ENCODE data around the gene SYT2.
A peak's percentile ranks its signal among the peaks of the same experiment; 100 is the strongest.

DNA sequence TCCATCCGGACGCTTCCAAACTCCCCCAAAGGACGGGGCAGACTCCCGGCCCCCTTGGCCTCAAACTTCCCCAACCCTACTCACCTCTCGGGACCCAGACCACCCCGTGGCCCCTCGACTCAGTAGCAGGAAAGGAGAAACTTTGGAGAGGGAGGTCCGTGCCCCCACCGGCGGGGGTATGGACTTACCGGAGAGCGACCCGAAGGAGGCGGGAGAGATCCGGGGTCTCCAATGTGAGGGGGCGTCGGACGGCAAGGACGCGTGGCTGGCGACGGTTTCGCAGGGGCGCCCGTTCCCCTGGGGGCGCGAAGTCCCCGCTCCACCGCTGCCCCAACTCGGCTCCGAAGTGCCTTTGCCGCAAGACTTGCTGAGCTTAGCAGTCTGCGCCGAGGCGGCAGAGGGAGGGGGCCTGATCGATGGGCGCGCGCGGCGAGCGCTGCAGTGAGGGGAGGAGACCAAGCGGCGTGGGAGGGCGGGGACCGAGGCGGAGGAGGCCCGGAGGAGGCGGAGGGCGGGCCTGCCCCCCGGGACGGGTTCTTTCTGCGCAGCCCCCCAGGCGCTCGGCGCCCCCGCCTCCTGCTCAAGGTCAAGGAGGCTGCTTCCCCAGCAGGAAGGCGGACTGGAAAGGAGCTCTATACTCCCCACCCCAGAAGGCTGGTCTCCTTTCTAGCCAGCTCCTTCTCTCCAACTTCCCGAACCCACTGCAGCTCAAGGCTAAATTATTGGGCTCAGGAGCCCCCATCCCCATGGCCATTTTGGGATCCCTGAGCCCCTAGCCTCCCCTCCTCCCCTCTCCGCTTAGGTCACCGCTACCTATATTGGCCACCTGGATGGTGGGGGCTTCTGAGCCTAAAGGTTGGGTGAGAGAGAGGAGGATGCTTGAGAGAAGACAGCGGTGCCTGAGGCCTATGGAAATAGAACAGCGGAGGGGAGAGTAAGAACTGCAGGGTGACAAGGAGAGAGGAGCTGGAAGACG is at the start of gene SYT2:
- TF ChIP-seq, protein P1, sequence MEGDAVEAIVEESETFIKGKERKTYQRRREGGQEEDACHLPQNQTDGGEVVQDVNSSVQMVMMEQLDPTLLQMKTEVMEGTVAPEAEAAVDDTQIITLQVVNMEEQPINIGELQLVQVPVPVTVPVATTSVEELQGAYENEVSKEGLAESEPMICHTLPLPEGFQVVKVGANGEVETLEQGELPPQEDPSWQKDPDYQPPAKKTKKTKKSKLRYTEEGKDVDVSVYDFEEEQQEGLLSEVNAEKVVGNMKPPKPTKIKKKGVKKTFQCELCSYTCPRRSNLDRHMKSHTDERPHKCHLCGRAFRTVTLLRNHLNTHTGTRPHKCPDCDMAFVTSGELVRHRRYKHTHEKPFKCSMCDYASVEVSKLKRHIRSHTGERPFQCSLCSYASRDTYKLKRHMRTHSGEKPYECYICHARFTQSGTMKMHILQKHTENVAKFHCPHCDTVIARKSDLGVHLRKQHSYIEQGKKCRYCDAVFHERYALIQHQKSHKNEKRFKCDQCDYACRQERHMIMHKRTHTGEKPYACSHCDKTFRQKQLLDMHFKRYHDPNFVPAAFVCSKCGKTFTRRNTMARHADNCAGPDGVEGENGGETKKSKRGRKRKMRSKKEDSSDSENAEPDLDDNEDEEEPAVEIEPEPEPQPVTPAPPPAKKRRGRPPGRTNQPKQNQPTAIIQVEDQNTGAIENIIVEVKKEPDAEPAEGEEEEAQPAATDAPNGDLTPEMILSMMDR (conservative IDR thresholded peaks at IDR 0.05 in 1 of 2, IDR thresholded peaks at IDR 0.05 in 1 of 2; ENCODE audit: extremely low read depth in 1 of 2, insufficient read depth in 1 of 2, low read depth in 1 of 2, low read length in 2 of 2): no peak
- peak; percentile 39 for TF ChIP-seq EZH2 (IDR thresholded peaks at IDR 0.05; ENCODE audit: borderline replicate concordance, low read length)

All from mammary epithelial cell (primary cell).